Caco-2 (cell line): ENCODE measurements around the gene KIF25. TPM values are rescaled to one million over a fixed set of nuclear protein-coding genes. Genes with fewer than 3 reads are reported as not detected.

ENCODE experiments used
- BruUV-seq: library from RNA; stranded (reverse); fragments of 400-500 nt; replicated peaks from 2 replicates; lab custom pipeline; 2021; lab: Mats Ljungman, UMichigan
- CTCF ChIA-PET: fragments of 300-600 bp; sonication (Branson Sonifier 250); formaldehyde crosslinking; loops from one replicate; lab custom pipeline; 2022; ENCODE audit warnings: antibody characterized with exemption; lab: Charles Lee
- POLR2A ChIA-PET: fragments of 300-600 bp; sonication (Branson Sonifier 250); formaldehyde crosslinking; loops from one replicate; lab custom pipeline; 2022; ENCODE audit warnings: antibody characterized with exemption; lab: Charles Lee
- DNase-seq, 2 experiments: peaks; one replicate each; pipeline versions ENCODE4 v3.0.0 to v3.0.0-alpha.2; 2020 to 2022
- H3K27me3 ChIP-seq: replicated peaks from 2 replicates; pipeline ENCODE4 v1.6.0; 2011; ENCODE audit warnings: low read length; ENCODE audit not compliant: control insufficient read depth, insufficient read depth
- H3K36me3 ChIP-seq: 2 replicates; pipeline ENCODE4 v1.5.1; 2011; ENCODE audit warnings: low read length; ENCODE audit not compliant: control insufficient read depth, insufficient read depth
- H3K4me1 ChIP-seq: fragments of 250-450 bp; sonication (Bioruptor Pico); 2 replicates; pipeline ENCODE4 v1.5.1; 2020; ENCODE audit warnings: mild to moderate bottlenecking
- H3K4me3 ChIP-seq: 2 replicates; pipeline ENCODE4 v1.5.1; 2011; ENCODE audit warnings: low read depth, mild to moderate bottlenecking, control low read depth, low read length
- H3K9me3 ChIP-seq: fragments of 250-450 bp; sonication (Bioruptor Pico); 2 replicates; pipeline ENCODE4 v1.5.1; 2020; ENCODE audit warnings: mild to moderate bottlenecking, moderate library complexity
- H3K27ac Mint-ChIP-seq: one replicate; pipeline ENCODE4 v1.8.0; 2022; ENCODE audit warnings: mixed read lengths; ENCODE audit not compliant: unreplicated experiment
- H3K27me3 Mint-ChIP-seq: one replicate; pipeline ENCODE4 v1.8.0; 2022; ENCODE audit warnings: mixed read lengths; ENCODE audit not compliant: insufficient read depth, unreplicated experiment
- H3K36me3 Mint-ChIP-seq: one replicate; pipeline ENCODE4 v1.8.0; 2022; ENCODE audit warnings: mild to moderate bottlenecking, mixed read lengths; ENCODE audit not compliant: insufficient read depth, unreplicated experiment
- H3K4me1 Mint-ChIP-seq: one replicate; pipeline ENCODE4 v1.8.0; 2022; ENCODE audit warnings: low read depth, mixed read lengths; ENCODE audit not compliant: unreplicated experiment
- H3K4me3 Mint-ChIP-seq: one replicate; pipeline ENCODE4 v1.8.0; 2022; ENCODE audit warnings: mild to moderate bottlenecking, moderate library complexity, mixed read lengths; ENCODE audit not compliant: unreplicated experiment
- H3K9me3 Mint-ChIP-seq: one replicate; pipeline ENCODE4 v1.8.0; 2022; ENCODE audit warnings: mixed read lengths; ENCODE audit not compliant: unreplicated experiment
- CTCF ChIP-seq, 2 experiments: fragments of 200-600 bp in 1 of 2; IDR thresholded peaks; 1 replicate in 1 of 2; 2 replicates in 1 of 2; pipeline versions ENCODE4 v1.5.1 to v1.8.0; 2011 to 2022; ENCODE audit warnings: antibody characterized with exemption in 1 of 2, control low read depth in 1 of 2, inconsistent platforms in 1 of 2, low read depth in 1 of 2, low read length in 1 of 2, mild to moderate bottlenecking in 1 of 2, moderate library complexity in 1 of 2; ENCODE audit not compliant: insufficient read depth in 1 of 2, severe bottlenecking in 1 of 2, unreplicated experiment in 1 of 2
- intact Hi-C: fragments of 100-400 bp; cut with micrococcal nuclease; formaldehyde crosslinking; loops from one replicate; pipeline ENCODE4 v1.10.0; 2022; ENCODE audit not compliant: unreplicated experiment
- total RNA-seq: library from RNA; stranded (reverse); gene quantifications from 2 replicates; pipeline ENCODE4 v1.2.3, GENCODE V29; 2022

KIF25 gene
- total RNA-seq, 1 experiment from 2014 or later: not detected

GRCh38 chr6:168034537-168034936 lies 37.1 kb downstream of the KIF25 start:
- intact Hi-C loops: no loop called here
- TF ChIP-seq CTCF (IDR thresholded peaks at IDR 0.05; ENCODE audit: insufficient read depth in 1 of 2, low read depth in 1 of 2, low read length in 1 of 2, severe bottlenecking in 1 of 2, unreplicated experiment in 1 of 2): no peak
- no peak for DNase-seq
- peak overlapping the region; percentile 74 for H3K4me3 Mint-ChIP-seq
- BruUV-seq: no TSS peak
- no peak overlapping the region for H3K27ac Mint-ChIP-seq
- Histone ChIP-seq H3K9me3 (peaks cover 22% of the 10 kb centered on the region), H3K4me3 (no peak overlapping the region), H3K36me3 (no peaks in the 10 kb centered on the region), H3K27me3 (no peaks in the 10 kb centered on the region), H3K4me1 (peaks cover 8% of the 10 kb centered on the region; the same call in 1 of the 2 replicates)
- CTCF ChIA-PET: no interaction called here
- H3K9me3 Mint-ChIP-seq: peaks cover 15% of the 10 kb centered on the region
- no peaks in the 10 kb centered on the region for H3K4me1 Mint-ChIP-seq
- POLR2A ChIA-PET: no interaction called here
- H3K36me3 Mint-ChIP-seq: no peaks in the 10 kb centered on the region
- no peaks in the 10 kb centered on the region for H3K27me3 Mint-ChIP-seq

- Histone ChIP-seq H3K4me3 (peak overlapping the region; percentile 42), H3K36me3 (no peaks in the 10 kb centered on the region), H3K4me1 (peaks cover 8% of the 10 kb centered on the region; the same call in 1 of the 2 replicates), H3K27me3 (no peaks in the 10 kb centered on the region), H3K9me3 (peaks cover 28% of the 10 kb centered on the region)
- H3K9me3 Mint-ChIP-seq: peaks cover 19% of the 10 kb centered on the region
- H3K27ac Mint-ChIP-seq: peak overlapping the region; percentile 29
- no peaks in the 10 kb centered on the region for H3K4me1 Mint-ChIP-seq
- no peak for TF ChIP-seq CTCF (IDR thresholded peaks at IDR 0.05; ENCODE audit: insufficient read depth in 1 of 2, low read depth in 1 of 2, low read length in 1 of 2, severe bottlenecking in 1 of 2, unreplicated experiment in 1 of 2)
- ChIA-PET CTCF (no interaction called here), POLR2A (interaction anchor here (0.6 to 1.5 kb wide), 2 partner anchors 103 to 297 kb away, joined by 3 to 4 read pairs; no protein-coding TSS in a partner anchor)
- DNase-seq: peak; percentile 69 to 80
- no TSS peak for BruUV-seq
- no peaks in the 10 kb centered on the region for H3K27me3 Mint-ChIP-seq
- intact Hi-C loops: no loop called here
- no peaks in the 10 kb centered on the region for H3K36me3 Mint-ChIP-seq
- H3K4me3 Mint-ChIP-seq: peak overlapping the region; percentile 74
Observed at GRCh38 chr6:168035098-168035660, 37.7 kb downstream of the KIF25 start.

GRCh38 chr6:168035661-168036545 lies 38.4 kb downstream of the KIF25 start:
- Histone ChIP-seq H3K4me1 (peaks cover 8% of the 10 kb centered on the region; the same call in 1 of the 2 replicates), H3K27me3 (no peaks in the 10 kb centered on the region), H3K4me3 (peak overlapping the region; percentile 42), H3K36me3 (no peaks in the 10 kb centered on the region), H3K9me3 (peaks cover 33% of the 10 kb centered on the region)
- intact Hi-C loops: no loop called here
- CTCF ChIA-PET: no interaction called here
- Mint-ChIP-seq H3K27ac (peak overlapping the region; percentile 29), H3K9me3 (peaks cover 26% of the 10 kb centered on the region), H3K36me3 (no peaks in the 10 kb centered on the region), H3K27me3 (no peaks in the 10 kb centered on the region), H3K4me3 (peak overlapping the region; percentile 74), H3K4me1 (no peaks in the 10 kb centered on the region)
- DNase-seq: peak in 1 of 2 experiments; percentile 20
- BruUV-seq: no TSS peak
- POLR2A ChIA-PET: interaction anchor here (0.6 to 1.5 kb wide), 2 partner anchors 103 to 296 kb away, joined by 3 to 4 read pairs; no protein-coding TSS in a partner anchor
- TF ChIP-seq CTCF (IDR thresholded peaks at IDR 0.05; ENCODE audit: insufficient read depth in 1 of 2, low read depth in 1 of 2, low read length in 1 of 2, severe bottlenecking in 1 of 2, unreplicated experiment in 1 of 2): no peak
